Measurements from ENCODE around the gene CHKA. TPM values are rescaled to one million over a fixed set of nuclear protein-coding genes. Genes with fewer than 3 reads are reported as not detected.
A peak's percentile ranks its signal among the peaks of the same experiment; 100 is the strongest.

Gene CHKA
- total RNA-seq, 1 donor from 2014 or later = 60.4 TPM

- Mint-ChIP-seq H3K27me3 (no peaks in the 10 kb centered on the region), H3K4me3 (ENCODE audit: low read depth) (no peak overlapping the region), H3K4me1 (ENCODE audit: low read depth) (peaks cover 24% of the 10 kb centered on the region), H3K27ac (no peak overlapping the region), H3K36me3 (ENCODE audit: insufficient read depth) (peaks cover 5% of the 10 kb centered on the region), H3K9me3 (ENCODE audit: low read depth) (no peaks in the 10 kb centered on the region)
- DNase-seq (ENCODE audit: low spot score, unreplicated experiment) = no peak
- no peak for TF ChIP-seq CTCF (IDR thresholded peaks at IDR 0.05; ENCODE audit: unreplicated experiment)
These were observed 5.1 kb downstream of the CHKA start for GRCh38 chr11:68116126-68116525.

- H3K4me3 Mint-ChIP-seq (ENCODE audit: low read depth) = no peak overlapping the region
- H3K27me3 Mint-ChIP-seq = no peaks in the 10 kb centered on the region
These were observed 5.9 kb downstream of the CHKA start for GRCh38 chr11:68115285-68115684.

GRCh38 chr11:68113986-68114385 lies 7.2 kb downstream of the CHKA start:
- no peak for DNase-seq (ENCODE audit: low spot score, unreplicated experiment)
- no peak for TF ChIP-seq CTCF (IDR thresholded peaks at IDR 0.05; ENCODE audit: unreplicated experiment)
- peaks cover 5% of the 10 kb centered on the region for H3K36me3 Mint-ChIP-seq (ENCODE audit: insufficient read depth)
- H3K27me3 Mint-ChIP-seq = no peaks in the 10 kb centered on the region
- H3K9me3 Mint-ChIP-seq (ENCODE audit: low read depth) = no peaks in the 10 kb centered on the region
- no peak overlapping the region for H3K4me3 Mint-ChIP-seq (ENCODE audit: low read depth)
- H3K27ac Mint-ChIP-seq = no peak overlapping the region
- H3K4me1 Mint-ChIP-seq (ENCODE audit: low read depth) = peaks cover 19% of the 10 kb centered on the region

More at GRCh38 chr11:68115285-68115684, 5.9 kb downstream of the CHKA start:
- Mint-ChIP-seq H3K27ac (no peak overlapping the region), H3K9me3 (ENCODE audit: low read depth) (no peaks in the 10 kb centered on the region), H3K36me3 (ENCODE audit: insufficient read depth) (peaks cover 5% of the 10 kb centered on the region), H3K4me1 (ENCODE audit: low read depth) (peaks cover 24% of the 10 kb centered on the region)
- TF ChIP-seq CTCF (IDR thresholded peaks at IDR 0.05; ENCODE audit: unreplicated experiment) = no peak
- DNase-seq (ENCODE audit: low spot score, unreplicated experiment) = no peak

- Mint-ChIP-seq H3K36me3 (ENCODE audit: insufficient read depth) (peaks cover 7% of the 10 kb centered on the region), H3K4me1 (ENCODE audit: low read depth) (peaks cover 29% of the 10 kb centered on the region), H3K9me3 (ENCODE audit: low read depth) (no peaks in the 10 kb centered on the region), H3K4me3 (ENCODE audit: low read depth) (peak overlapping the region; percentile 2), H3K27me3 (no peaks in the 10 kb centered on the region), H3K27ac (peak overlapping the region; percentile 79)
- no peak for TF ChIP-seq CTCF (IDR thresholded peaks at IDR 0.05; ENCODE audit: unreplicated experiment)
- DNase-seq (ENCODE audit: low spot score, unreplicated experiment) = no peak
These were observed 13.5 kb downstream of the CHKA start for GRCh38 chr11:68107689-68108088.

- Mint-ChIP-seq H3K27me3 (no peaks in the 10 kb centered on the region), H3K36me3 (ENCODE audit: insufficient read depth) (peaks cover 9% of the 10 kb centered on the region), H3K4me3 (ENCODE audit: low read depth) (peak overlapping the region; percentile 25), H3K9me3 (ENCODE audit: low read depth) (peaks cover 6% of the 10 kb centered on the region), H3K27ac (peak overlapping the region; percentile 79), H3K4me1 (ENCODE audit: low read depth) (peaks cover 36% of the 10 kb centered on the region)
- no peak for TF ChIP-seq CTCF (IDR thresholded peaks at IDR 0.05; ENCODE audit: unreplicated experiment)
- DNase-seq (ENCODE audit: low spot score, unreplicated experiment) = no peak
These were observed 14.8 kb downstream of the CHKA start for GRCh38 chr11:68106165-68106940.
